Endothelial cell of umbilical vein (primary cell): ENCODE results near the gene RLF. TPM values are rescaled to one million over a fixed set of nuclear protein-coding genes. Genes with fewer than 3 reads are reported as not detected.

ENCODE experiments used
- BruUV-seq: library from RNA; stranded (reverse); fragments of 400-500 nt; replicated peaks from 2 replicates; lab custom pipeline; 2021; lab: Mats Ljungman, UMichigan
- CTCF ChIA-PET: fragments of 300-600, 350-600 bp; sonication (Branson Sonifier 250); formaldehyde crosslinking; loops from one replicate; lab custom pipeline; 2021; ENCODE audit warnings: antibody characterized with exemption, inconsistent platforms; lab: Charles Lee
- POLR2A ChIA-PET: fragments of 300-600, 350-600 bp; sonication (Branson Sonifier 250); formaldehyde crosslinking; loops from one replicate; lab custom pipeline; 2021; ENCODE audit warnings: antibody characterized with exemption, inconsistent platforms; lab: Charles Lee
- DNase-seq: peaks from one replicate; pipeline ENCODE4 v3.0.0-alpha.2; 2011; ENCODE audit warnings: low read depth, low spot score
- FAIRE-seq: peaks from 2 replicates; lab custom pipeline; 2011; peaks lifted over from hg19 to GRCh38; lab: Jason Lieb, UNC
- H2AFZ ChIP-seq: 2 replicates; pipeline ENCODE4 v1.6.0; 2012; ENCODE audit warnings: low read depth, low read length, control low read depth, inconsistent platforms
- H3K27ac ChIP-seq: 2 replicates; pipeline ENCODE4 v1.5.1; 2011; ENCODE audit warnings: low read depth, mild to moderate bottlenecking, control low read depth, low read length, moderate library complexity; ENCODE audit not compliant: insufficient read depth
- H3K27me3 ChIP-seq, 2 experiments: 2 replicates each; pipeline versions ENCODE4 v1.6.0 to v1.6.1; 2011; ENCODE audit warnings: low read length in 2 of 2, mixed read lengths in 1 of 2; ENCODE audit not compliant: control insufficient read depth in 2 of 2, insufficient read depth in 2 of 2
- H3K36me3 ChIP-seq, 2 experiments: 2 replicates in 1 of 2; 3 replicates in 1 of 2; pipeline ENCODE4 v1.5.1; 2011; ENCODE audit warnings: low read length in 2 of 2, mild to moderate bottlenecking in 1 of 2, moderate library complexity in 1 of 2; ENCODE audit not compliant: control insufficient read depth in 2 of 2, insufficient read depth in 2 of 2; ENCODE audit errors: extremely low read depth in 1 of 2
- H3K4me1 ChIP-seq: 3 replicates; pipeline ENCODE4 v1.5.1; 2011; ENCODE audit warnings: mild to moderate bottlenecking, low read length; ENCODE audit not compliant: control insufficient read depth, insufficient read depth; ENCODE audit errors: extremely low read depth
- H3K4me2 ChIP-seq: 2 replicates; pipeline ENCODE4 v1.6.1; 2011; ENCODE audit warnings: low read length, control low read depth, mixed read lengths; ENCODE audit not compliant: insufficient read depth
- H3K4me3 ChIP-seq, 3 experiments: fragments of 200-600 bp in 1 of 3; sonication (generic), shearing (Covaris generic) in 1 of 3; replicated peaks in 1 of 3; 2 replicates each; pipeline ENCODE4 v1.5.1; 2011 to 2016; ENCODE audit warnings: control low read depth in 3 of 3, low read length in 3 of 3, mild to moderate bottlenecking in 2 of 3, inconsistent platforms in 1 of 3, low read depth in 1 of 3, moderate library complexity in 1 of 3; ENCODE audit not compliant: insufficient read depth in 1 of 3
- H3K79me2 ChIP-seq: 2 replicates; pipeline ENCODE4 v1.6.0; 2012; ENCODE audit warnings: low read length, inconsistent platforms; ENCODE audit not compliant: control insufficient read depth, insufficient read depth
- H3K9ac ChIP-seq: replicated peaks from 2 replicates; pipeline ENCODE3; 2011; ENCODE audit warnings: low read length, control low read depth; ENCODE audit not compliant: insufficient read depth; ENCODE audit errors: extremely low read depth
- H3K9me1 ChIP-seq: replicated peaks from 3 replicates; pipeline ENCODE4 v1.6.0; 2011; ENCODE audit warnings: mild to moderate bottlenecking, low read length; ENCODE audit not compliant: control insufficient read depth, insufficient read depth; ENCODE audit errors: extremely low read depth
- H3K9me3 ChIP-seq: replicated peaks from 2 replicates; pipeline ENCODE4 v1.5.1; 2012; ENCODE audit warnings: low read length, inconsistent platforms; ENCODE audit not compliant: control insufficient read depth, insufficient read depth
- H4K20me1 ChIP-seq: replicated peaks from 2 replicates; pipeline ENCODE3; 2011; ENCODE audit warnings: mild to moderate bottlenecking, low read length; ENCODE audit not compliant: control insufficient read depth, insufficient read depth; ENCODE audit errors: extremely low read depth
- CTCF ChIP-seq, 2 donors: IDR thresholded peaks; 1 replicate in 1 of 2; 2 replicates in 1 of 2; pipeline ENCODE4 v1.5.1; 2011; ENCODE audit warnings: low read length in 2 of 2, mild to moderate bottlenecking in 2 of 2, moderate library complexity in 2 of 2, control low read depth in 1 of 2, inconsistent platforms in 1 of 2, low read depth in 1 of 2; ENCODE audit not compliant: insufficient read depth in 1 of 2; ENCODE audit errors: extremely low read depth in 1 of 2
- EZH2 ChIP-seq: IDR thresholded peaks from 2 replicates; pipeline ENCODE4 v1.6.1; 2012; ENCODE audit warnings: borderline replicate concordance, low read depth, mild to moderate bottlenecking, moderate library complexity, low read length, inconsistent platforms; ENCODE audit not compliant: severe bottlenecking
- FOS ChIP-seq: IDR thresholded peaks from 2 replicates; pipeline ENCODE4 v1.6.1; 2011; ENCODE audit warnings: mild to moderate bottlenecking, low read length, moderate library complexity, borderline replicate concordance; ENCODE audit not compliant: insufficient read depth
- GATA2 ChIP-seq: IDR thresholded peaks from 2 replicates; pipeline ENCODE4 v1.7.0; 2011; ENCODE audit warnings: low read depth, mild to moderate bottlenecking, moderate library complexity, mixed read lengths, low read length; ENCODE audit not compliant: insufficient read length, insufficient read depth
- JUN ChIP-seq: IDR thresholded peaks from 2 replicates; pipeline ENCODE4 v1.6.1; 2011; ENCODE audit warnings: borderline replicate concordance, low read depth; ENCODE audit not compliant: insufficient read length, insufficient read depth
- MAX ChIP-seq: IDR thresholded peaks from 2 replicates; pipeline ENCODE4 v1.6.1; 2011; ENCODE audit not compliant: insufficient read depth, insufficient read length
- MYC ChIP-seq: IDR thresholded peaks from one replicate; pipeline ENCODE4 v1.6.1; 2011; ENCODE audit warnings: mild to moderate bottlenecking, low read depth, low read length
- POLR2A ChIP-seq: IDR thresholded peaks from 2 replicates; pipeline ENCODE4 v1.6.1; 2012; ENCODE audit warnings: low read depth, mild to moderate bottlenecking, control low read depth, low read length
- POLR2AphosphoS5 ChIP-seq: IDR thresholded peaks from 2 replicates; pipeline ENCODE4 v1.6.1; 2012; ENCODE audit warnings: low read depth, mild to moderate bottlenecking, control low read depth, low read length, moderate library complexity; ENCODE audit not compliant: insufficient read depth
- dilution Hi-C: fragments of 300-500 bp; cut with MboI; formaldehyde crosslinking; loops from one replicate; pipeline ENCODE4 v1.15.0; 2019; ENCODE audit warnings: low sequenced_read_pairs; ENCODE audit not compliant: extremely low pct_ligation_motif_present
- intact Hi-C: fragments of 100-400 bp; cut with micrococcal nuclease; formaldehyde crosslinking; loops from one replicate; pipeline ENCODE4 v1.10.0; 2022
- polyA plus RNA-seq, 4 experiments: library from polyadenylated mRNA; depleted of rRNA in 3 of 4; stranded (reverse) in 3 of 4; unstranded in 1 of 4; fragments of >200 nt; gene quantifications; 2 replicates each; pipeline versions ENCODE4 v1.2.1 to v1.2.3, GENCODE V29; 2011 to 2012; ENCODE audit warnings: missing spikeins in 1 of 4
- total RNA-seq: library from RNA; stranded (reverse); gene quantifications from 2 replicates; pipeline ENCODE4 v1.2.3, GENCODE V29; 2021

The RLF gene
- total and polyA plus RNA-seq, 2 donors (not counting 3 experiments of a cell fraction or from before 2014, with no cell fraction given) = 2.7 to 9.4 TPM

GRCh38 chr1:40226192-40226591, 65.0 kb downstream of the RLF start:
- H3K4me3 ChIP-seq = no peak overlapping the region
- H3K4me2 ChIP-seq = no peak overlapping the region
- no peak overlapping the region for H3K27ac ChIP-seq
- H3K9ac ChIP-seq = no peak overlapping the region
- H3K9me1 ChIP-seq = no peaks in the 10 kb centered on the region
- TF ChIP-seq FOS (no peak), POLR2AphosphoS5 (no peak), POLR2A (no peak), CTCF (IDR thresholded peaks at IDR 0.05; ENCODE audit: extremely low read depth in 1 of 2, insufficient read depth in 1 of 2, low read depth in 1 of 2, low read length in 2 of 2) (no peak), EZH2 (no peak), GATA2 (no peak), MAX (no peak), MYC (no peak), JUN (no peak)
- dilution Hi-C loops (no loop called here), intact Hi-C loops (no loop called here)
- H3K36me3 ChIP-seq = no peaks in the 10 kb centered on the region
- H3K27me3 ChIP-seq = no peaks in the 10 kb centered on the region
- ChIA-PET POLR2A (no interaction called here), CTCF (interaction anchor here (0.7 to 1.1 kb wide), 2 partner anchors 20 to 178 kb away, joined by 3 read pairs; no protein-coding TSS in a partner anchor)
- H2AFZ ChIP-seq = no peak overlapping the region
- no TSS peak for BruUV-seq
- H4K20me1 ChIP-seq = no peaks in the 10 kb centered on the region
- H3K9me3 ChIP-seq = no peaks in the 10 kb centered on the region
- H3K4me1 ChIP-seq = no peaks in the 10 kb centered on the region
- FAIRE-seq (no peak), DNase-seq (no peak)
- no peaks in the 10 kb centered on the region for H3K79me2 ChIP-seq
